GM23338 (cell line): ENCODE measurements around the gene RIMS1. TPM values are rescaled to one million over a fixed set of nuclear protein-coding genes. Genes with fewer than 3 reads are reported as not detected.

Source experiments
- CREB1 ChIP-seq: fragments of 250-450 bp; sonication (Bioruptor Pico); IDR thresholded peaks from 2 replicates; pipeline ENCODE4 v1.5.0; 2020; ENCODE audit warnings: low read depth, mild to moderate bottlenecking, moderate library complexity
- EZH2phosphoT487 ChIP-seq: fragments of 200-600 bp; sonication (generic); IDR thresholded peaks from one replicate; pipeline ENCODE4 v1.8.1; 2018; ENCODE audit warnings: antibody characterized with exemption; ENCODE audit not compliant: unreplicated experiment
- ZNF114 ChIP-seq: fragments of 250-450 bp; sonication (Bioruptor Pico); IDR thresholded peaks from 2 replicates; pipeline ENCODE4 v1.5.0; 2020; ENCODE audit warnings: mild to moderate bottlenecking, moderate library complexity
- ZNF331 ChIP-seq: fragments of 250-450 bp; sonication (Bioruptor Pico); IDR thresholded peaks from 2 replicates; pipeline ENCODE4 v1.5.0; 2020; ENCODE audit warnings: low read depth, mild to moderate bottlenecking, moderate library complexity
- ZNF462 ChIP-seq: fragments of 250-450 bp; sonication (Bioruptor Pico); IDR thresholded peaks from 2 replicates; pipeline ENCODE4 v1.5.0; 2020; ENCODE audit warnings: mild to moderate bottlenecking, moderate library complexity
- polyA plus RNA-seq: library from polyadenylated mRNA; unstranded; fragments of >200 nt; fragmentation: Nextera tagmentation; extraction: Ambion mirVana; gene quantifications from 2 replicates; pipeline ENCODE4 v1.2.1, GENCODE V29; 2016
- total RNA-seq: library from RNA; depleted of rRNA; stranded (reverse); fragments of >200 nt; shearing (Covaris generic); gene quantifications from 2 replicates; pipeline ENCODE4 v1.2.3, GENCODE V29; 2014
- TF ChIP-seq, protein P1 (sequence below): IDR thresholded peaks from one replicate; pipeline ENCODE4 v1.6.1; 2018; ENCODE audit warnings: antibody characterized with exemption; ENCODE audit not compliant: unreplicated experiment

The RIMS1 gene
- total and polyA plus RNA-seq, 2 experiments from 2014 or later: 0.89 to 4.0 TPM

DNA sequence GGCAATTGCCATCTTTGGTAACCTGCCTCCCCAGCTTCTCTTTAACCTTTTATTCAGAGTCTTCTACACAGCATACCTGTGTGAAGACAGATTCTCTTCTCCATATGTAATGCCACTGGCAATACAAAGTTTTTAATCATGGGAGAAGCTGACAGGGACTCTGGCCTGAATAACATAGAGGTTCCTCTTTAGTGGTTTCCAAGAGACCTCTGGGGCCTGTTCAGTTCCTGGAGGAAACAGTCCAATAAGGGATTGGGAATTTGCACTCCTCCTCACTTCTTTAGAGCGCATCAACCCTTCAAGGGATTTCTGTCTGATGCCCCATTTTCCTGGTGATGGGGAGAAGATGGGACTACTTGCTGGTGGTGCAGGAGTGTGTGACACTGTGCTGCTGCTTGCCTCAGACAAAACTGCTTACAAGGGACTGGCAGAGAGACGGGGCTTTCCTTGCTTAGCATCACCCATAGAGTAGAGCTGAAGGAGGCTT lies 1.4 kb downstream of the RIMS1 start (continued):
- TF ChIP-seq ZNF462: no peak
- TF ChIP-seq ZNF114: no peak
- TF ChIP-seq CREB1 (CRISPR knock-in tag): no peak
- no peak for TF ChIP-seq EZH2phosphoT487
- TF ChIP-seq, protein P1, sequence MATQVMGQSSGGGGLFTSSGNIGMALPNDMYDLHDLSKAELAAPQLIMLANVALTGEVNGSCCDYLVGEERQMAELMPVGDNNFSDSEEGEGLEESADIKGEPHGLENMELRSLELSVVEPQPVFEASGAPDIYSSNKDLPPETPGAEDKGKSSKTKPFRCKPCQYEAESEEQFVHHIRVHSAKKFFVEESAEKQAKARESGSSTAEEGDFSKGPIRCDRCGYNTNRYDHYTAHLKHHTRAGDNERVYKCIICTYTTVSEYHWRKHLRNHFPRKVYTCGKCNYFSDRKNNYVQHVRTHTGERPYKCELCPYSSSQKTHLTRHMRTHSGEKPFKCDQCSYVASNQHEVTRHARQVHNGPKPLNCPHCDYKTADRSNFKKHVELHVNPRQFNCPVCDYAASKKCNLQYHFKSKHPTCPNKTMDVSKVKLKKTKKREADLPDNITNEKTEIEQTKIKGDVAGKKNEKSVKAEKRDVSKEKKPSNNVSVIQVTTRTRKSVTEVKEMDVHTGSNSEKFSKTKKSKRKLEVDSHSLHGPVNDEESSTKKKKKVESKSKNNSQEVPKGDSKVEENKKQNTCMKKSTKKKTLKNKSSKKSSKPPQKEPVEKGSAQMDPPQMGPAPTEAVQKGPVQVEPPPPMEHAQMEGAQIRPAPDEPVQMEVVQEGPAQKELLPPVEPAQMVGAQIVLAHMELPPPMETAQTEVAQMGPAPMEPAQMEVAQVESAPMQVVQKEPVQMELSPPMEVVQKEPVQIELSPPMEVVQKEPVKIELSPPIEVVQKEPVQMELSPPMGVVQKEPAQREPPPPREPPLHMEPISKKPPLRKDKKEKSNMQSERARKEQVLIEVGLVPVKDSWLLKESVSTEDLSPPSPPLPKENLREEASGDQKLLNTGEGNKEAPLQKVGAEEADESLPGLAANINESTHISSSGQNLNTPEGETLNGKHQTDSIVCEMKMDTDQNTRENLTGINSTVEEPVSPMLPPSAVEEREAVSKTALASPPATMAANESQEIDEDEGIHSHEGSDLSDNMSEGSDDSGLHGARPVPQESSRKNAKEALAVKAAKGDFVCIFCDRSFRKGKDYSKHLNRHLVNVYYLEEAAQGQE: no peak
- TF ChIP-seq ZNF331 (CRISPR knock-in tag): no peak
